ENCODE data around the gene CAV3. TPM values are rescaled to one million over a fixed set of nuclear protein-coding genes. Genes with fewer than 3 reads are reported as not detected.

Gene CAV3
- total RNA-seq, 1 experiment from 2014 or later: 0.24 TPM

GRCh38 chr3:8769088-8769822, 35.7 kb downstream of the CAV3 start, which contains the start of gene OXTR:
TSS of gene OXTR (minus strand) at chr3:8769613. CDS start at chr3:8768187, 1,426 bp downstream.
- intact Hi-C loops (cut with micrococcal nuclease; ENCODE audit: unreplicated experiment): loop anchor here (1.0 to 5.0 kb wide), 5 partner anchors 86 to 298 kb away; no protein-coding TSS in a partner anchor
- Histone ChIP-seq H2AFZ (peak within 1 kb of the TSS; percentile 80), H3K4me3 (peak within 1 kb of the TSS; percentile 53; the same call in 1 of the 2 replicates), H3K36me3 (ENCODE audit: low read depth) (no peaks in the 10 kb centered on the region), H3K27ac (no peak within 1 kb of the TSS), H3K9me3 (ENCODE audit: insufficient read depth, low read depth) (no peaks in the 10 kb centered on the region), H3K4me1 (replicated peaks; ENCODE audit: insufficient read depth) (peaks cover 9% of the 10 kb centered on the region; the same call in 1 of the 2 replicates), H3K27me3 (ENCODE audit: insufficient read depth, low read depth) (no peaks in the 10 kb centered on the region), H3K9me2 (ENCODE audit: insufficient read depth) (no peaks in the 10 kb centered on the region), H3K79me2 (ENCODE audit: low read depth) (no peaks in the 10 kb centered on the region), H3F3A (ENCODE audit: insufficient read depth, low read depth) (no peaks in the 10 kb centered on the region), H3K4me2 (peak within 1 kb of the TSS; percentile 87), H4K20me1 (ENCODE audit: insufficient read depth) (no peaks in the 10 kb centered on the region)
- BruUV-seq (replicated peaks): no TSS peak
- CTCF ChIA-PET: interaction anchor here (0.5 to 0.9 kb wide), 8 partner anchors 25 to 168 kb away, joined by 3 to 7 read pairs (median 4); no protein-coding TSS in a partner anchor
- POLR2A ChIA-PET (ENCODE audit: unreplicated experiment): no interaction called here
- DNase-seq: peak in 1 of 2 experiments; percentile 80
- TF ChIP-seq CTCF (conservative IDR thresholded peaks at IDR 0.05) (peak; percentile 100), EZH2 (IDR thresholded peaks at IDR 0.05; ENCODE audit: low read depth) (no peak)

- H3K9me2 ChIP-seq (ENCODE audit: insufficient read depth): no peaks in the 10 kb centered on the region
- H3K27me3 ChIP-seq (ENCODE audit: insufficient read depth, low read depth): no peaks in the 10 kb centered on the region
- ChIA-PET CTCF (no interaction called here), POLR2A (ENCODE audit: unreplicated experiment) (no interaction called here)
- intact Hi-C loops (cut with micrococcal nuclease; ENCODE audit: unreplicated experiment): loop anchor here (5.0 to 10.0 kb wide), 2 partner anchors 101 to 528 kb away; no protein-coding TSS in a partner anchor
- peaks cover 9% of the 10 kb centered on the region; the same call in 1 of the 2 replicates for H3K4me1 ChIP-seq (replicated peaks; ENCODE audit: insufficient read depth)
- H3K4me3 ChIP-seq: no peak overlapping the region
- no peak for DNase-seq
- H2AFZ ChIP-seq: no peak overlapping the region
- H3K9me3 ChIP-seq (ENCODE audit: insufficient read depth, low read depth): no peaks in the 10 kb centered on the region
- no peaks in the 10 kb centered on the region for H3K36me3 ChIP-seq (ENCODE audit: low read depth)
- H3K4me2 ChIP-seq: no peak overlapping the region
- TF ChIP-seq EZH2 (IDR thresholded peaks at IDR 0.05; ENCODE audit: low read depth) (no peak), CTCF (conservative IDR thresholded peaks at IDR 0.05) (no peak)
- H3K79me2 ChIP-seq (ENCODE audit: low read depth): no peaks in the 10 kb centered on the region
- no TSS peak for BruUV-seq (replicated peaks)
- no peak overlapping the region for H3K27ac ChIP-seq
- no peaks in the 10 kb centered on the region for H4K20me1 ChIP-seq (ENCODE audit: insufficient read depth)
- H3F3A ChIP-seq (ENCODE audit: insufficient read depth, low read depth): no peaks in the 10 kb centered on the region
Observed at GRCh38 chr3:8773941-8774542, 40.4 kb downstream of the CAV3 start.

- Histone ChIP-seq H4K20me1 (ENCODE audit: insufficient read depth) (no peaks in the 10 kb centered on the region), H3K9me2 (ENCODE audit: insufficient read depth) (no peaks in the 10 kb centered on the region), H3K27ac (no peak overlapping the region), H3K36me3 (ENCODE audit: low read depth) (no peaks in the 10 kb centered on the region), H3K4me1 (replicated peaks; ENCODE audit: insufficient read depth) (no peaks in the 10 kb centered on the region), H3K79me2 (ENCODE audit: low read depth) (no peaks in the 10 kb centered on the region), H3K27me3 (ENCODE audit: insufficient read depth, low read depth) (no peaks in the 10 kb centered on the region), H3K9me3 (ENCODE audit: insufficient read depth, low read depth) (no peaks in the 10 kb centered on the region), H2AFZ (no peak overlapping the region), H3K4me2 (no peak overlapping the region), H3F3A (ENCODE audit: insufficient read depth, low read depth) (no peaks in the 10 kb centered on the region), H3K4me3 (no peak overlapping the region)
- CTCF ChIA-PET: no interaction called here
- no peak for DNase-seq
- POLR2A ChIA-PET (ENCODE audit: unreplicated experiment): no interaction called here
- intact Hi-C loops (cut with micrococcal nuclease; ENCODE audit: unreplicated experiment): loop anchor here (10.0 kb wide), 1 partner anchor 100 kb away; no protein-coding TSS in a partner anchor
- TF ChIP-seq CTCF (conservative IDR thresholded peaks at IDR 0.05) (no peak), EZH2 (IDR thresholded peaks at IDR 0.05; ENCODE audit: low read depth) (no peak)
- BruUV-seq (replicated peaks): no TSS peak
Observed at GRCh38 chr3:8775181-8775580, 41.6 kb downstream of the CAV3 start.
